OCI-LY1 (cell line): ENCODE results near the gene LSM2.

ENCODE experiments used
- EZH2 ChIP-seq: fragments of 200-600 bp; sonication (generic), shearing (Covaris generic); IDR thresholded peaks from 2 replicates; pipeline ENCODE4 v1.8.0; 2017; ENCODE audit warnings: borderline replicate concordance, mixed run types, mild to moderate bottlenecking, antibody characterized with exemption, low read length, moderate library complexity, mixed read lengths
- TF ChIP-seq, protein P1 (sequence below): fragments of 200-600 bp; sonication (generic), shearing (Covaris generic); IDR thresholded peaks from 2 replicates; pipeline ENCODE4 v1.5.1; 2017; ENCODE audit warnings: mild to moderate bottlenecking, antibody characterized with exemption, low read length, moderate library complexity, mixed read lengths

GRCh38 chr6:31780507-31781243 lies 26.1 kb downstream of the LSM2 start:
- TF ChIP-seq, protein P1, sequence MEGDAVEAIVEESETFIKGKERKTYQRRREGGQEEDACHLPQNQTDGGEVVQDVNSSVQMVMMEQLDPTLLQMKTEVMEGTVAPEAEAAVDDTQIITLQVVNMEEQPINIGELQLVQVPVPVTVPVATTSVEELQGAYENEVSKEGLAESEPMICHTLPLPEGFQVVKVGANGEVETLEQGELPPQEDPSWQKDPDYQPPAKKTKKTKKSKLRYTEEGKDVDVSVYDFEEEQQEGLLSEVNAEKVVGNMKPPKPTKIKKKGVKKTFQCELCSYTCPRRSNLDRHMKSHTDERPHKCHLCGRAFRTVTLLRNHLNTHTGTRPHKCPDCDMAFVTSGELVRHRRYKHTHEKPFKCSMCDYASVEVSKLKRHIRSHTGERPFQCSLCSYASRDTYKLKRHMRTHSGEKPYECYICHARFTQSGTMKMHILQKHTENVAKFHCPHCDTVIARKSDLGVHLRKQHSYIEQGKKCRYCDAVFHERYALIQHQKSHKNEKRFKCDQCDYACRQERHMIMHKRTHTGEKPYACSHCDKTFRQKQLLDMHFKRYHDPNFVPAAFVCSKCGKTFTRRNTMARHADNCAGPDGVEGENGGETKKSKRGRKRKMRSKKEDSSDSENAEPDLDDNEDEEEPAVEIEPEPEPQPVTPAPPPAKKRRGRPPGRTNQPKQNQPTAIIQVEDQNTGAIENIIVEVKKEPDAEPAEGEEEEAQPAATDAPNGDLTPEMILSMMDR = no peak
- no peak for TF ChIP-seq EZH2
